Kidney epithelial cell (primary cell): ENCODE data around the gene TRMO. TPM values are rescaled to one million over a fixed set of nuclear protein-coding genes. Genes with fewer than 3 reads are reported as not detected.

ENCODE experiments used
- DNase-seq: peaks from one replicate; pipeline ENCODE4 v3.0.0-alpha.2; 2010; ENCODE audit warnings: low read depth
- H3K27me3 ChIP-seq: 2 replicates; pipeline ENCODE4 v1.6.0; 2011; ENCODE audit warnings: low read length; ENCODE audit not compliant: control insufficient read depth, insufficient read depth
- H3K36me3 ChIP-seq: 2 replicates; pipeline ENCODE4 v1.5.1; 2011; ENCODE audit warnings: low read length; ENCODE audit not compliant: control insufficient read depth, insufficient read depth
- H3K4me3 ChIP-seq: 2 replicates; pipeline ENCODE4 v1.5.1; 2011; ENCODE audit warnings: low read depth, mild to moderate bottlenecking, control low read depth, low read length
- CTCF ChIP-seq: IDR thresholded peaks from 2 replicates; pipeline ENCODE4 v1.5.1; 2011; ENCODE audit warnings: mild to moderate bottlenecking, moderate library complexity, low read length, control low read depth, inconsistent platforms; ENCODE audit not compliant: insufficient read depth, poor library complexity, severe bottlenecking
- total RNA-seq: library from RNA; depleted of rRNA; stranded (reverse); fragments of >200 nt; gene quantifications from 2 replicates; pipeline ENCODE4 v1.2.3, GENCODE V29; 2015

The TRMO gene
- 23.9 and 39.0 TPM in 2 replicates for total RNA-seq

- H3K27me3 ChIP-seq, result peaks cover 5% of the 10 kb centered on the region
Measured at GRCh38 chr9:97921959-97922724, at the start of gene TRMO. Gene TRMO (minus strand): TSS chr9:97922500. CDS start chr9:97922493, 7 bp downstream.

GRCh38 chr9:97970165-97970564 is 47.9 kb upstream of the TRMO start:
- TF ChIP-seq CTCF, result no peak
- H3K4me3 ChIP-seq, result no peak overlapping the region
- no peaks in the 10 kb centered on the region for H3K36me3 ChIP-seq
- no peak for DNase-seq
- H3K27me3 ChIP-seq, result no peaks in the 10 kb centered on the region

More at GRCh38 chr9:97921959-97922724, at the start of gene TRMO:
- TF ChIP-seq CTCF, result peak; percentile 77
- Histone ChIP-seq H3K4me3 (peak within 1 kb of the TSS; percentile 65), H3K36me3 (no peaks in the 10 kb centered on the region)
- DNase-seq, result peak; percentile 84

- DNase-seq, result no peak
- no peak for TF ChIP-seq CTCF
- Histone ChIP-seq H3K27me3 (no peaks in the 10 kb centered on the region), H3K36me3 (no peaks in the 10 kb centered on the region), H3K4me3 (no peak overlapping the region)
Measured at GRCh38 chr9:97969014-97969413, 46.7 kb upstream of the TRMO start.

- no peaks in the 10 kb centered on the region for H3K36me3 ChIP-seq
- H3K4me3 ChIP-seq, result no peak overlapping the region
- TF ChIP-seq CTCF, result no peak
- H3K27me3 ChIP-seq, result no peaks in the 10 kb centered on the region
- no peak for DNase-seq
Measured at GRCh38 chr9:97966493-97966892, 44.2 kb upstream of the TRMO start.

GRCh38 chr9:97964901-97965300 is 42.6 kb upstream of the TRMO start:
- Histone ChIP-seq H3K36me3 (no peaks in the 10 kb centered on the region), H3K4me3 (no peak overlapping the region), H3K27me3 (no peaks in the 10 kb centered on the region)
- no peak for DNase-seq
- no peak for TF ChIP-seq CTCF

- no peak for TF ChIP-seq CTCF
- H3K27me3 ChIP-seq, result no peaks in the 10 kb centered on the region
- DNase-seq, result no peak
- H3K36me3 ChIP-seq, result no peaks in the 10 kb centered on the region
- no peak overlapping the region for H3K4me3 ChIP-seq
Measured at GRCh38 chr9:97963232-97963631, 40.9 kb upstream of the TRMO start.
